ENCODE results near the gene PNCK.

Gene PNCK

GRCh38 chrX:153648358-153649177, 25.0 kb downstream of the PNCK start:
- Histone ChIP-seq H3K27ac (ENCODE audit: low read length) (no peak overlapping the region), H3K36me3 (ENCODE audit: control insufficient read depth, low read depth, low read length) (no peaks in the 10 kb centered on the region), H3K4me1 (ENCODE audit: control insufficient read depth, low read depth, low read length) (no peaks in the 10 kb centered on the region), H3K9me3 (ENCODE audit: control insufficient read depth, low read depth, low read length) (peaks cover 5% of the 10 kb centered on the region), H3K9ac (ENCODE audit: low read length) (no peak overlapping the region), H3K27me3 (ENCODE audit: control insufficient read depth, insufficient read depth, low read length) (peaks cover 58% of the 10 kb centered on the region), H3K4me3 (ENCODE audit: low read length) (no peak overlapping the region)

GRCh38 chrX:153647461-153648357, 25.9 kb downstream of the PNCK start:
- peaks cover 66% of the 10 kb centered on the region for H3K27me3 ChIP-seq (ENCODE audit: control insufficient read depth, insufficient read depth, low read length)
- H3K4me3 ChIP-seq (ENCODE audit: low read length), result peak overlapping the region; percentile 9
- H3K27ac ChIP-seq (ENCODE audit: low read length), result no peak overlapping the region
- no peaks in the 10 kb centered on the region for H3K4me1 ChIP-seq (ENCODE audit: control insufficient read depth, low read depth, low read length)
- H3K9ac ChIP-seq (ENCODE audit: low read length), result no peak overlapping the region
- peaks cover 3% of the 10 kb centered on the region for H3K9me3 ChIP-seq (ENCODE audit: control insufficient read depth, low read depth, low read length)
- no peaks in the 10 kb centered on the region for H3K36me3 ChIP-seq (ENCODE audit: control insufficient read depth, low read depth, low read length)

- Histone ChIP-seq H3K9ac (ENCODE audit: low read length) (no peak within 1 kb of the TSS), H3K27me3 (ENCODE audit: control insufficient read depth, insufficient read depth, low read length) (peaks cover 73% of the 10 kb centered on the region), H3K36me3 (ENCODE audit: control insufficient read depth, low read depth, low read length) (no peaks in the 10 kb centered on the region), H3K27ac (ENCODE audit: low read length) (no peak within 1 kb of the TSS), H3K4me3 (ENCODE audit: low read length) (peak within 1 kb of the TSS; percentile 9), H3K4me1 (ENCODE audit: control insufficient read depth, low read depth, low read length) (no peaks in the 10 kb centered on the region), H3K9me3 (ENCODE audit: control insufficient read depth, low read depth, low read length) (no peaks in the 10 kb centered on the region)
These were observed 26.8 kb downstream of the PNCK start, which contains the start of gene DUSP9 for GRCh38 chrX:153646620-153647373. Gene DUSP9 (plus strand): TSS chrX:153647203. CDS start chrX:153647954, 751 bp downstream.

GRCh38 chrX:153645921-153646488, 27.6 kb downstream of the PNCK start:
- no peak overlapping the region for H3K4me3 ChIP-seq (ENCODE audit: low read length)
- no peak overlapping the region for H3K27ac ChIP-seq (ENCODE audit: low read length)
- H3K27me3 ChIP-seq (ENCODE audit: control insufficient read depth, insufficient read depth, low read length), result peaks cover 81% of the 10 kb centered on the region
- no peaks in the 10 kb centered on the region for H3K4me1 ChIP-seq (ENCODE audit: control insufficient read depth, low read depth, low read length)
- H3K9ac ChIP-seq (ENCODE audit: low read length), result no peak overlapping the region
- H3K9me3 ChIP-seq (ENCODE audit: control insufficient read depth, low read depth, low read length), result no peaks in the 10 kb centered on the region
- H3K36me3 ChIP-seq (ENCODE audit: control insufficient read depth, low read depth, low read length), result no peaks in the 10 kb centered on the region

GRCh38 chrX:153645151-153645550, 28.5 kb downstream of the PNCK start:
- Histone ChIP-seq H3K9ac (ENCODE audit: low read length) (no peak overlapping the region), H3K9me3 (ENCODE audit: control insufficient read depth, low read depth, low read length) (no peaks in the 10 kb centered on the region), H3K4me3 (ENCODE audit: low read length) (no peak overlapping the region), H3K27ac (ENCODE audit: low read length) (no peak overlapping the region), H3K4me1 (ENCODE audit: control insufficient read depth, low read depth, low read length) (no peaks in the 10 kb centered on the region), H3K36me3 (ENCODE audit: control insufficient read depth, low read depth, low read length) (no peaks in the 10 kb centered on the region), H3K27me3 (ENCODE audit: control insufficient read depth, insufficient read depth, low read length) (peaks cover 89% of the 10 kb centered on the region)

GRCh38 chrX:153644356-153645125, 29.1 kb downstream of the PNCK start:
- Histone ChIP-seq H3K4me3 (ENCODE audit: low read length) (peak overlapping the region; percentile 14), H3K9me3 (ENCODE audit: control insufficient read depth, low read depth, low read length) (no peaks in the 10 kb centered on the region), H3K9ac (ENCODE audit: low read length) (no peak overlapping the region), H3K27ac (ENCODE audit: low read length) (no peak overlapping the region), H3K36me3 (ENCODE audit: control insufficient read depth, low read depth, low read length) (no peaks in the 10 kb centered on the region), H3K4me1 (ENCODE audit: control insufficient read depth, low read depth, low read length) (no peaks in the 10 kb centered on the region), H3K27me3 (ENCODE audit: control insufficient read depth, insufficient read depth, low read length) (peaks cover 93% of the 10 kb centered on the region)

- Histone ChIP-seq H3K27me3 (ENCODE audit: control insufficient read depth, insufficient read depth, low read length) (peaks cover 85% of the 10 kb centered on the region), H3K9ac (ENCODE audit: low read length) (no peak overlapping the region), H3K9me3 (ENCODE audit: control insufficient read depth, low read depth, low read length) (no peaks in the 10 kb centered on the region), H3K27ac (ENCODE audit: low read length) (no peak overlapping the region), H3K36me3 (ENCODE audit: control insufficient read depth, low read depth, low read length) (no peaks in the 10 kb centered on the region), H3K4me1 (ENCODE audit: control insufficient read depth, low read depth, low read length) (no peaks in the 10 kb centered on the region), H3K4me3 (ENCODE audit: low read length) (peak overlapping the region; percentile 33)
These were observed 29.9 kb downstream of the PNCK start for GRCh38 chrX:153643431-153644351.

GRCh38 chrX:153642655-153643430, 30.8 kb downstream of the PNCK start:
- H3K27me3 ChIP-seq (ENCODE audit: control insufficient read depth, insufficient read depth, low read length), result peaks cover 76% of the 10 kb centered on the region
- no peaks in the 10 kb centered on the region for H3K4me1 ChIP-seq (ENCODE audit: control insufficient read depth, low read depth, low read length)
- no peak overlapping the region for H3K9ac ChIP-seq (ENCODE audit: low read length)
- H3K9me3 ChIP-seq (ENCODE audit: control insufficient read depth, low read depth, low read length), result no peaks in the 10 kb centered on the region
- no peaks in the 10 kb centered on the region for H3K36me3 ChIP-seq (ENCODE audit: control insufficient read depth, low read depth, low read length)
- no peak overlapping the region for H3K27ac ChIP-seq (ENCODE audit: low read length)
- no peak overlapping the region for H3K4me3 ChIP-seq (ENCODE audit: low read length)

GRCh38 chrX:153642051-153642654, 31.5 kb downstream of the PNCK start:
- H3K4me3 ChIP-seq (ENCODE audit: low read length), result no peak overlapping the region
- no peak overlapping the region for H3K27ac ChIP-seq (ENCODE audit: low read length)
- H3K9me3 ChIP-seq (ENCODE audit: control insufficient read depth, low read depth, low read length), result no peaks in the 10 kb centered on the region
- no peaks in the 10 kb centered on the region for H3K4me1 ChIP-seq (ENCODE audit: control insufficient read depth, low read depth, low read length)
- no peaks in the 10 kb centered on the region for H3K36me3 ChIP-seq (ENCODE audit: control insufficient read depth, low read depth, low read length)
- peaks cover 69% of the 10 kb centered on the region for H3K27me3 ChIP-seq (ENCODE audit: control insufficient read depth, insufficient read depth, low read length)
- H3K9ac ChIP-seq (ENCODE audit: low read length), result no peak overlapping the region

Data from iPS-18a (cell line).